Activated CD4-positive, alpha-beta T cell treated with anti-CD3 and anti-CD28 coated beads, Interleukin-2, amount 50 U/mL, for 48 hours (primary cell): Measurements from ENCODE around the gene QKI.

ENCODE experiments used
- DNase-seq, 2 experiments: peaks; one replicate each; pipeline ENCODE4 v3.0.0-alpha.2; 2020

The QKI gene

GRCh38 chr6:163393923-163394322 lies 20.6 kb upstream of the QKI start:
- no peak for DNase-seq

- no peak for DNase-seq
Measured at GRCh38 chr6:163394659-163395058, 19.9 kb upstream of the QKI start.

- no peak for DNase-seq
Measured at GRCh38 chr6:163395122-163395830, 19.2 kb upstream of the QKI start.

- no peak for DNase-seq
Measured at GRCh38 chr6:163395831-163396185, 18.7 kb upstream of the QKI start.

GRCh38 chr6:163397326-163397725 lies 17.2 kb upstream of the QKI start:
- no peak for DNase-seq

GRCh38 chr6:163398115-163398514 lies 16.4 kb upstream of the QKI start:
- DNase-seq = no peak

- DNase-seq = no peak
Measured at GRCh38 chr6:163398815-163399214, 15.7 kb upstream of the QKI start.

GRCh38 chr6:163400509-163400908 lies 14.0 kb upstream of the QKI start:
- DNase-seq = no peak

- no peak for DNase-seq
Measured at GRCh38 chr6:163401039-163401885, 13.3 kb upstream of the QKI start.

GRCh38 chr6:163402616-163403015 lies 11.9 kb upstream of the QKI start:
- no peak for DNase-seq

GRCh38 chr6:163404825-163405265 lies 9.7 kb upstream of the QKI start:
- DNase-seq = no peak

- DNase-seq = peak; percentile 17 to 35
Measured at GRCh38 chr6:163405412-163406309, 8.9 kb upstream of the QKI start.

- no peak for DNase-seq
Measured at GRCh38 chr6:163406366-163406765, 8.2 kb upstream of the QKI start.

GRCh38 chr6:163406830-163407229 lies 7.7 kb upstream of the QKI start:
- DNase-seq = no peak

- DNase-seq = no peak
Measured at GRCh38 chr6:163408352-163408991, 6.0 kb upstream of the QKI start.

- DNase-seq = no peak
Measured at GRCh38 chr6:163409712-163410111, 4.8 kb upstream of the QKI start.

GRCh38 chr6:163412341-163412740 lies 2.2 kb upstream of the QKI start:
- no peak for DNase-seq

- DNase-seq = no peak
Measured at GRCh38 chr6:163412801-163413344, 1.6 kb upstream of the QKI start.

GRCh38 chr6:163413345-163414116 lies 987 bp upstream of the QKI start:
- peak; percentile 82 to 86 for DNase-seq

- peak; percentile 23 to 26 for DNase-seq
Measured at GRCh38 chr6:163414946-163415619, 565 bp downstream of the QKI start.
